Spinal cord (tissue), 10 donors: ENCODE data around the gene GASK1B. TPM values are rescaled to one million over a fixed set of nuclear protein-coding genes. Genes with fewer than 3 reads are reported as not detected.

ENCODE experiments used
- DNase-seq, 6 donors: peaks; one replicate each; pipeline versions ENCODE4 v3.0.0 to v3.0.0-alpha.2; 2013 to 2015; ENCODE audit warnings: low spot score in 6 of 6, low read depth in 4 of 6
- H3K27ac ChIP-seq: one replicate; pipeline ENCODE4 v1.5.1; 2013; ENCODE audit warnings: low read depth, low read length, control low read depth
- H3K27me3 ChIP-seq: one replicate; pipeline ENCODE4 v1.6.1; 2013; ENCODE audit warnings: low read length; ENCODE audit not compliant: control insufficient read depth, insufficient read depth
- H3K36me3 ChIP-seq: one replicate; pipeline ENCODE4 v1.6.1; 2013; ENCODE audit warnings: low read length; ENCODE audit not compliant: control insufficient read depth, insufficient read depth
- H3K4me1 ChIP-seq: one replicate; pipeline ENCODE4 v1.6.1; 2013; ENCODE audit warnings: low read length; ENCODE audit not compliant: control insufficient read depth, insufficient read depth
- H3K4me3 ChIP-seq: one replicate; pipeline ENCODE4 v1.5.1; 2013; ENCODE audit warnings: low read depth, low read length, control low read depth
- H3K9me3 ChIP-seq: one replicate; pipeline ENCODE4 v1.6.1; 2013; ENCODE audit warnings: low read length; ENCODE audit not compliant: control insufficient read depth, insufficient read depth
- WGBS: methylation state at CpG from one replicate; pipeline ENCODE4 v1.1.5; 2013; ENCODE audit warnings: missing lambda C conversion rate; ENCODE audit not compliant: insufficient coverage; 5-methylcytosine and 5-hydroxymethylcytosine counted together
- polyA plus RNA-seq, 2 donors: library from polyadenylated mRNA; unstranded; fragments of 120-200 nt; gene quantifications; one replicate each; pipeline ENCODE4 v1.2.1, GENCODE V29; 2013; ENCODE audit not compliant: insufficient read length in 2 of 2
- total RNA-seq, 2 donors: library from RNA; depleted of rRNA in 1 of 2; stranded (reverse); fragments of 120-200 nt in 1 of 2; fragments of >200 nt in 1 of 2; gene quantifications; one replicate each; pipeline versions ENCODE4 v1.2.3 to v1.2.4, GENCODE V29; 2013 to 2014
- donor health status: healthy.

Gene GASK1B
- total and polyA plus RNA-seq, 4 donors: 41.7 to 87.0 (median 60.2) TPM

DNA sequence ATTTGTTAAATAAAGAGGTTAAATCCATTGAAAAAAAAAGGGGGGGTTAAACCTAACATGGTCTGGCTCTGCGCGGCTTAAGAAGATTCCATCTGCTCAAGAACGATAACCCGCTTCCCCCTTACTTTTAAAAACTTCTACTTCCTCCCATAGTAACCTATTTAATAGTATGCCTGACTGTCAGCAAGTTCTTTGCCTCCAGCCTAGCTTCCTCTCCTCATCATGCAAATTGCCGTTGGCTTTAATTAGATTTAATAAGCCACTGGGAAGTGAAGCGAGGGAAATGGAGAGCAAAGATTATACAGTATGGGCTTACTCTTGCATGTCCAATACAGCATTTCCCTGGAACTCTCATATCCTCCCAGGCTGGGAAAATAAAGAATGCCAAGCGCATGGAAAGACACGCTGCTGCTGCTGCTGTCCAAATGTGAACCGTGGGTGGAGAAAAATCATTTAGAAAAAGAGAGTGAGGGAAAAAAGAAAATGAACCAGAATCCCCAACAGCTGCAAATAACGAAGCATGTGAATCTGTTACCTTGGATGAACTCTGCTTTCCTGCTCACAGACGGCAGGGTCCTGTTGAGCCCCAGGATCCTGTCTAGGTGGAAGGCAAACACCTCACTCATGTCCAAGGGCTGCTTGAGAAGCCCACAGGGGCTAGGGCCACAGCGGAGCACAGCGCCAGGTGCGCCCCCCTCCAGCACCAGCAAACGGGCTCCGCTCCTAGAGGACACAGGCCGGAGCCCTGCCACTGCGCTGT is 2.7 kb downstream of the GASK1B start:
- 66% methylated on average over 12 of the region's 18 CpGs for WGBS
- peak overlapping the region; percentile 88 for H3K27ac ChIP-seq
- H3K36me3 ChIP-seq: peaks cover 7% of the 10 kb centered on the region
- H3K4me3 ChIP-seq: peak overlapping the region; percentile 45
- no peaks in the 10 kb centered on the region for H3K9me3 ChIP-seq
- H3K27me3 ChIP-seq: no peaks in the 10 kb centered on the region
- peak in 2 of 6 donors; percentile 55 to 86 for DNase-seq
- peaks cover 12% of the 10 kb centered on the region for H3K4me1 ChIP-seq

DNA sequence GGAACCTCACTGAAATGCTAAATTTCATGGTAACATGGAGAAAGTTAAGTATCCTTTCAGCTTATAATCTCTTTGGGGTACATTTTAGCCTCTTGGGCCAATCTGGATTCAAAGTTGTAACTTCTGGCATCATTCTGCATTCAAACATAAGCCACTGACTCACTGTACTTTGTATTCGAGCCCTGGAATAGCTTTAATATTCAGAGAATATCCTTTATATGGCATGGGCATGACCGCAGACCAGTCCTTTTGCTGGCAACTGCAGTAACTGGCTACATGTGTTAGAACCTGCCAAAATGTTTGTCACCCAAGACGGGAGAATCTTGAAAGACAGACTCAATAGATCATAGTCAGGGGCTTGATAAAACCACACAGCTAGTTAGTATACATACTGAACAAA is 3.3 kb downstream of the GASK1B start:
- Histone ChIP-seq H3K4me1 (peaks cover 12% of the 10 kb centered on the region), H3K4me3 (peak overlapping the region; percentile 45)

DNA sequence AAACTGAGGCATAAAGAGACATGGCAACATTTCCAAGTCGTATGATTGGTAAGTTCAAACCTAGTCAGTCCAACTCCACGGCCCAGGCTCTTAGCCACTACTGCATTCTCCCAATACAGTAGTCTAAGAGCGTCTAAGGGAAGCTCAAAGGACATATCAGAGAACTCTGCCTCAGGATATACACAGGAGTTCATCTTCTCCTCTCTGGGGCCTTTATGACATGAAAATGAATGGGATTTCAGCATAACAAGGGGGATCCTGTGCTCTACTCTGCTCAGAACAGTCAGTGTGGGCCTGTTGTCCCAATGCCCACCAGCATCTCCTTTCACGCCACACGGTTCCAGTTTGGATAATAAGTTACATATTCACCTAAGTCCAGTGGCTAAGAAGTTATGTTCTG is 4.2 kb downstream of the GASK1B start:
- WGBS: 80% methylated on average over 3 of the region's 5 CpGs
- Histone ChIP-seq H3K27ac (peak overlapping the region; percentile 88), H3K36me3 (peaks cover 7% of the 10 kb centered on the region), H3K4me1 (peaks cover 12% of the 10 kb centered on the region), H3K9me3 (no peaks in the 10 kb centered on the region), H3K27me3 (no peaks in the 10 kb centered on the region), H3K4me3 (peak overlapping the region; percentile 45)
- DNase-seq: no peak

More for the DNA sequence above, 3.3 kb downstream of the GASK1B start:
- WGBS: 40% methylated on average over 2 of the region's 3 CpGs
- DNase-seq: no peak
- peaks cover 7% of the 10 kb centered on the region for H3K36me3 ChIP-seq
- peak overlapping the region; percentile 88 for H3K27ac ChIP-seq
- no peaks in the 10 kb centered on the region for H3K27me3 ChIP-seq
- H3K9me3 ChIP-seq: no peaks in the 10 kb centered on the region

DNA sequence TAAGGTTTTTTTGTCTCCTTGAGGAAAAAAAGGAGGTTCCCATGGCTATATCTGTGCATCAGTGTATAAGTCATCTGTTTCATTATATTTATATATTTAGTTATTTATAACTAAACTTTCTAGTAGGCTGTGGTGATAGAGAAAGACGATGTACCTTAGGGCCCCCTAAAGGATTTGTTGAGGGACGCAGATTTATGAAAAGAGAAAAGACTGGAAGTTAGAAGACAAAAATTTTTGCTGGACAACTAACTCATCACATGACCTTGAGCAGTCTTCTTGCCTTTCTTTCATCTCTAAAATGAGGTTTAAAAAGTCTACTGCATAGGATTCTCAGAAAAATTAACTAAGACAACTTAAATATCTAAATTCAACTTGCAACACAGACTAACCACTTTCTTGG is 6.1 kb downstream of the GASK1B start:
- no CpG with 5 or more reads among the region's 2 CpGs for WGBS
- Histone ChIP-seq H3K27me3 (no peaks in the 10 kb centered on the region), H3K4me3 (peak overlapping the region; percentile 24), H3K27ac (peak overlapping the region; percentile 78), H3K36me3 (peaks cover 7% of the 10 kb centered on the region), H3K9me3 (no peaks in the 10 kb centered on the region), H3K4me1 (peaks cover 12% of the 10 kb centered on the region)
- DNase-seq: no peak

DNA sequence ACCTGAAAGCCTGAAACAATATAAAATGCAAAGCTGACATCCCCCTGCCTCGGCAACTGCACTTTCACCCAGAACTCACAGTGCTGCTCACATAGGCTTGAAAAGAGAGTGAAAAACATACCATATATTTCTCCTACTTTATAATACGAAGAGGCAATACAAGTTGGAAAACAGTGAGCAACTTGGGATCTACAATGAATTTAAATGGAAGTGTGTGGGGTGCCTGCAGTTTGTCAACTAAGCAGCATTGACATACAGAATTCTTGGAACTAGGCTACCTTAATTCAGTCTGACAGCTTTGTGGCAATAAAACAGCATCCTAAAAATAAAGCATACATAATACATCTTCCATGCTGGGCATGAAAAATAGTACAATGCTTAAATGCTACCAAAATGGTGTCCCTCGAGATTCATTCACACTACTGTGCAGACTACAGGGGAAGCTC is 8.0 kb downstream of the GASK1B start:
- Histone ChIP-seq H3K9me3 (no peaks in the 10 kb centered on the region), H3K27me3 (no peaks in the 10 kb centered on the region), H3K4me3 (peak overlapping the region; percentile 22), H3K4me1 (no peaks in the 10 kb centered on the region), H3K27ac (peak overlapping the region; percentile 78), H3K36me3 (no peaks in the 10 kb centered on the region)
- WGBS: 17% methylated on average over 1 of the region's 3 CpGs
- DNase-seq: peak in 2 of 6 donors; percentile 67 to 81

DNA sequence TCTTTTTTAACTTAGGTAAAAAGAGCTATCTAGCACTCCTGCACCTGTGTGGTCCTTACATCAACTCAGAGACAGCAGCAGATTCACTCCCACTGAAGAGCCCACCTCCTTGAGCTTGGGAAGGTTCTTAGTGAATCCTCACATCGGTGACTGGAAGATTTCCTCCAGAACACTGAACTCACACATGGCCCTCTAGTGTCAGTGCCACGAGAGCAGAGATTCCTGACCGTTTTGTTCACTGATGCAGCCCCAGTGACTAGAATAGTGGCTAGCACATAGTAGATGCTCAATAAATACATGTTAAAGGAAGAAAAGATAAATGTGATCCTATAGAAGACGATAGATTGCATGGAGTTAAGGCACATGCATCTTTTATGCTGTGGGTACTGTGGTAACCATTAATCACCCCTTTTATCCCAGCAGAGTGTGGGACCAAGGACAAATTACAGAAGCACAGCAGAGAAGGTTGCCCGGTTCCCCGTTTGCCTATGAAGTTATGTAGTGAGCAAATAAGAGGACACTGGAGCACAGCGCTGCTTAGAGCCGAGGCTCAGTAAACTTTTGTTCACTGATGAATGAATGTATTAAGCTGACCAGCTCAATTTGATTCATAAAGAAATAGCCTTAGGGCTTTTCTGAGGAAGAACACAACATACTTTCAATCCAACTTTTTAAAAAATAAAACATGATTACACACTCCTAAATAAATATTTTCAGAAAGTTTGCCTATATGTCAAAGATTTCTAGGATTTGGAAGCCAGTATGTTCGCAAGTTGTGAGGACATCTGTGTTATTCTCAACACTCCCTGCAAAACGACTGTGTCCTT is 8.7 kb downstream of the GASK1B start:
- Histone ChIP-seq H3K9me3 (no peaks in the 10 kb centered on the region), H3K27me3 (no peaks in the 10 kb centered on the region), H3K27ac (peak overlapping the region; percentile 78), H3K36me3 (no peaks in the 10 kb centered on the region), H3K4me1 (no peaks in the 10 kb centered on the region), H3K4me3 (peak overlapping the region; percentile 22)
- peak in 2 of 6 donors; percentile 76 to 83 for DNase-seq
- WGBS: 11% methylated on average over 6 of the region's 10 CpGs

DNA sequence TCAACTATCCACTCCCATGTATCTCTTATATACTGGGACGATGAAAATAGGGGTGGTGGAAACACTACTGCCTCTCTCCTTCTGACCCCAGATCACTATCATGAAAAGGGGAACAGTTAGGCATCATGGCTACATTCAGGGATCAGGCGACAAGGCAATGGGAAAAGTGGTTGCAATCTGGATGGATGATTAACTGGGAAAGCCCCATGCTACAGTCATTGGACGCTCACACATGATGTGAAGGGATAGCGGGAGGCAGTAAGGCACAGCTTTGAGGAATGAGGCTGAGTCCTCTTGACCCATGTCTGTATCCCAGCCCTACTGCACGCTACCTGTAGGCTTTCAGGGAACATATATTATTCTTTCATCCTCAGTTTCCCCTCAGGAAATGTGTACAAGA is 10.2 kb downstream of the GASK1B start:
- no peaks in the 10 kb centered on the region for H3K4me1 ChIP-seq
- 100% methylated on average over 2 of the region's 5 CpGs for WGBS
- DNase-seq: no peak

DNA sequence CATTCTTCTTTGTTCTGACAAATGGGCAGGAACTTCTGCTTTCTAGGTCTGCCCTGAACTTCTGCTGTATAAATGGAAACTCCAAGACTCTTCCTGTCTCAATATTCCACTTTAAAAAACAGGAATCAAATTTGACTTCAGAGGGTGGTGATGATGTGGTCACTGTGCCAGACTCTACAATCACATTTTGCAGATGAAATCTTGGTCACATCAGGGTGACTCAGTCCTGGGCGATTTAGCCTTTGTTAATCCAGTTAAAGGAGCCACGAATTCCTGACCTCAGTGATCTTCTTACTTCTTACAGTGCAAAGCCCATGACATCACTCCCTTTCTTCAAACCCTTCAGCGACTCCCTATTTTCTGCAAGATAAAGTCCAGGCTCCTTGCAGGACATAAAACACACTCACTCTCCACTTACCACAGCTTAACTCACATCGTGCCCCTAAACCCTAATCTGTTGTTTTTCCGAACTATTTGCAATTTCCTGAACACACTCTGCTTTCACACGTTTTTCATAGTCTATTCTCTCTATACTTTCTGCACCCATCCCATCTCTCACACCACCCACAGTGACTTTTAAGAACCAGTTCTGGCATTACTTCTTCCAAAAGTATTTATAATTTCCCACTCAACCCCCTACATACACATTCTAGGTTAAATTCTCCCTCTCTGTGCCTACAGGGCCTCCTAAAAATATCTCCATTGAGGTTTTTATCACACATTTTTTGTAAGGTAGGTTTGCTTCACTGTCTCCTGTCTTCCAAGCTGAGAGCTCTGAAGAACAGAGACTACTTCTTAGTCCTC is 11.1 kb downstream of the GASK1B start:
- DNase-seq: no peak
- Histone ChIP-seq H3K9me3 (no peaks in the 10 kb centered on the region), H3K27ac (peak overlapping the region; percentile 65), H3K27me3 (no peaks in the 10 kb centered on the region), H3K4me3 (no peak overlapping the region), H3K36me3 (no peaks in the 10 kb centered on the region), H3K4me1 (no peaks in the 10 kb centered on the region)
- 73% methylated on average over 6 of the region's 6 CpGs for WGBS

More for the DNA sequence above, 10.2 kb downstream of the GASK1B start:
- peak overlapping the region; percentile 65 for H3K27ac ChIP-seq
- no peaks in the 10 kb centered on the region for H3K9me3 ChIP-seq
- H3K4me3 ChIP-seq: no peak overlapping the region
- no peaks in the 10 kb centered on the region for H3K36me3 ChIP-seq
- H3K27me3 ChIP-seq: no peaks in the 10 kb centered on the region

DNA sequence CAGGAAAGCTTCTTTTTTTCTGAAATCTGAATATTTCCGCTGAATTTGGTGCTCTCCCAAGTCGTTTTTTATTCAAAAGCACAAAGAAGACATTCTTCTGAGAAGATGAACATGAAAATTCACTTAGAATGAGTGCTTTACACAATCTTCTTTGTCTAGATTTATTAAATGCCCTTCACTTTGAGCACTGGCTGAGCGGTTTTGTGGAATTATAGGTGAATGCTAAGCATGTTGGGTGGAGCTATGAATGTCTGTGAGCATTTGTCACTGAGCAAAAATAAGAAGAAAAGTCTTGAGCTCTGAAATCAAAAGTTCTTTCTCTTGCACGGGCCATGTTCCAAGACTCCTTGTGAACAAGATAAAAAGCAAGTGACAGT is 13.1 kb downstream of the GASK1B start:
- Histone ChIP-seq H3K27me3 (no peaks in the 10 kb centered on the region), H3K36me3 (no peaks in the 10 kb centered on the region), H3K4me3 (no peak overlapping the region), H3K27ac (peak overlapping the region; percentile 65), H3K4me1 (no peaks in the 10 kb centered on the region), H3K9me3 (no peaks in the 10 kb centered on the region)
- peak in 2 of 6 donors; percentile 27 to 49 for DNase-seq
- 40% methylated on average over 1 of the region's 4 CpGs for WGBS
